HepG2 (cell line): ENCODE measurements around the gene PCCB. TPM values are rescaled to one million over a fixed set of nuclear protein-coding genes. Genes with fewer than 3 reads are reported as not detected.
A peak's percentile ranks its signal among the peaks of the same experiment; 100 is the strongest.

Source experiments
- CCAR2 ChIP-seq: fragments of 200-400 bp; formaldehyde crosslinking; optimal IDR thresholded peaks from 2 replicates; pipeline ENCODE3; 2018; ENCODE audit warnings: low read depth, mild to moderate bottlenecking, low read length, moderate library complexity
- CCDC6 ChIP-seq: sonication (generic); formaldehyde crosslinking; IDR thresholded peaks from 2 replicates; pipeline ENCODE4 v1.8.1; 2022; ENCODE audit warnings: mild to moderate bottlenecking, missing genetic modification reagents, moderate library complexity
- CENPT ChIP-seq: sonication (generic); formaldehyde crosslinking; IDR thresholded peaks from 2 replicates; pipeline ENCODE4 v1.8.0; 2022; ENCODE audit warnings: low read depth, mild to moderate bottlenecking, moderate library complexity, missing genetic modification reagents
- ELF1 ChIP-seq: sonication (generic); formaldehyde crosslinking; IDR thresholded peaks from 2 replicates; pipeline ENCODE4 v1.4.0; 2020; ENCODE audit warnings: missing genetic modification reagents
- GMEB1 ChIP-seq: sonication (generic); formaldehyde crosslinking; IDR thresholded peaks from 2 replicates; pipeline ENCODE4 v1.5.1; 2020; ENCODE audit warnings: missing genetic modification reagents, mild to moderate bottlenecking, borderline replicate concordance
- MXD4 ChIP-seq: IDR thresholded peaks from 2 replicates; pipeline ENCODE4 v1.6.1; 2016; ENCODE audit warnings: mild to moderate bottlenecking, missing biosample characterization, missing genetic modification reagents
- RNF2 ChIP-seq: fragments of 450-650 bp; conservative IDR thresholded peaks from 2 replicates; pipeline ENCODE4 v1.6.1; 2016; ENCODE audit warnings: low read depth
- THAP11 ChIP-seq: IDR thresholded peaks from 2 replicates; pipeline ENCODE4 v1.6.1; 2016; ENCODE audit warnings: missing biosample characterization, missing genetic modification reagents
- ZFP62 ChIP-seq: sonication (generic); formaldehyde crosslinking; IDR thresholded peaks from 2 replicates; pipeline ENCODE4 v1.4.0; 2020; ENCODE audit warnings: missing genetic modification reagents
- ZFYVE20 ChIP-seq: sonication (generic); formaldehyde crosslinking; IDR thresholded peaks from 2 replicates; pipeline ENCODE4 v1.8.0; 2023; ENCODE audit warnings: low read depth, mild to moderate bottlenecking, moderate library complexity, missing genetic modification reagents, borderline replicate concordance
- ZMYM4 ChIP-seq: sonication (generic); formaldehyde crosslinking; IDR thresholded peaks from 2 replicates; pipeline ENCODE4 v1.8.1; 2023; ENCODE audit warnings: mild to moderate bottlenecking, missing genetic modification reagents
- ZNF224 ChIP-seq: sonication (generic); formaldehyde crosslinking; IDR thresholded peaks from 2 replicates; pipeline ENCODE4 v1.5.0; 2020; ENCODE audit warnings: mild to moderate bottlenecking, missing genetic modification reagents
- ZNF282 ChIP-seq: fragments of 450-650 bp; IDR thresholded peaks from 2 replicates; pipeline ENCODE4 v1.6.1; 2018; ENCODE audit not compliant: partially characterized antibody
- ZNF572 ChIP-seq: sonication (generic); formaldehyde crosslinking; IDR thresholded peaks from 2 replicates; pipeline ENCODE4 v1.5.1; 2020; ENCODE audit warnings: mild to moderate bottlenecking, missing genetic modification reagents
- polyA plus RNA-seq, 8 experiments: library from polyadenylated mRNA; depleted of rRNA in 3 of 8; stranded (reverse) in 7 of 8; unstranded in 1 of 8; fragments of >200 nt; fragmentation: Illumina TruSeq in 4 of 8; extraction: Trizol in 4 of 8; gene quantifications; 2 replicates each; pipeline versions ENCODE4 v1.2.1 to v1.2.3, GENCODE V29; 2011 to 2016; ENCODE audit warnings: low read depth in 4 of 8, missing spikeins in 1 of 8, mixed read lengths in 1 of 8; ENCODE audit not compliant: insufficient read depth in 1 of 8
- total RNA-seq, 5 experiments: library from RNA; depleted of rRNA; stranded (reverse); fragments of >200 nt; fragmentation: Illumina TruSeq; extraction: Trizol; gene quantifications; 2 replicates each; pipeline ENCODE4 v1.2.3, GENCODE V29; 2016; ENCODE audit warnings: low read depth in 1 of 5
- TF ChIP-seq, protein P1 (sequence below): sonication (generic); formaldehyde crosslinking; IDR thresholded peaks from 2 replicates; pipeline ENCODE4 v1.4.0; 2020; ENCODE audit warnings: missing genetic modification reagents
- TF ChIP-seq, protein P2 (sequence below): sonication (generic); formaldehyde crosslinking; conservative IDR thresholded peaks from 2 replicates; pipeline ENCODE4 v1.4.0; 2020; ENCODE audit warnings: mild to moderate bottlenecking, missing genetic modification reagents, moderate library complexity
- TF ChIP-seq, protein P3 (sequence below): sonication (generic); formaldehyde crosslinking; IDR thresholded peaks from 2 replicates; pipeline ENCODE4 v1.8.0; 2022; ENCODE audit warnings: mild to moderate bottlenecking, missing genetic modification reagents, moderate library complexity
- TF ChIP-seq, protein P4 (sequence below): sonication (generic); formaldehyde crosslinking; IDR thresholded peaks from 2 replicates; pipeline ENCODE4 v1.9.0; 2022; ENCODE audit warnings: low read depth, missing genetic modification reagents

PCCB gene
- total and polyA plus RNA-seq, 2 of the 13 experiments (the other 11 are each of a cell fraction or from before 2014, with no cell fraction given): 84.1 to 88.7 TPM

- TF ChIP-seq, protein P1, sequence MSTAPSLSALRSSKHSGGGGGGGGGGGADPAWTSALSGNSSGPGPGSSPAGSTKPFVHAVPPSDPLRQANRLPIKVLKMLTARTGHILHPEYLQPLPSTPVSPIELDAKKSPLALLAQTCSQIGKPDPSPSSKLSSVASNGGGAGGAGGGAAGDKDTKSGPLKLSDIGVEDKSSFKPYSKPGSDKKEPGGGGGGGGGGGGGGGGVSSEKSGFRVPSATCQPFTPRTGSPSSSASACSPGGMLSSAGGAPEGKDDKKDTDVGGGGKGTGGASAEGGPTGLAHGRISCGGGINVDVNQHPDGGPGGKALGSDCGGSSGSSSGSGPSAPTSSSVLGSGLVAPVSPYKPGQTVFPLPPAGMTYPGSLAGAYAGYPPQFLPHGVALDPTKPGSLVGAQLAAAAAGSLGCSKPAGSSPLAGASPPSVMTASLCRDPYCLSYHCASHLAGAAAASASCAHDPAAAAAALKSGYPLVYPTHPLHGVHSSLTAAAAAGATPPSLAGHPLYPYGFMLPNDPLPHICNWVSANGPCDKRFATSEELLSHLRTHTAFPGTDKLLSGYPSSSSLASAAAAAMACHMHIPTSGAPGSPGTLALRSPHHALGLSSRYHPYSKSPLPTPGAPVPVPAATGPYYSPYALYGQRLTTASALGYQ (CRISPR knock-in tag): 0 out of 2 replicates have a peak, but pooled peaks have one; percentile 56
- TF ChIP-seq ZNF572 (CRISPR knock-in tag) (no peak), GMEB1 (CRISPR knock-in tag) (no peak), THAP11 (no peak; the same call in 1 of the 2 replicates), CCAR2 (no peak), ZNF282 (no peak), ZNF224 (CRISPR knock-in tag) (peak; percentile 86; the same call in 1 of the 2 replicates), CENPT (CRISPR knock-in tag) (no peak), RNF2 (peak; percentile 98), ZFYVE20 (CRISPR knock-in tag) (no peak), MXD4 (CRISPR knock-in tag) (peak; percentile 83), CCDC6 (CRISPR knock-in tag) (peak; percentile 31; the same call in 1 of the 2 replicates), ZMYM4 (CRISPR knock-in tag) (peak; percentile 33; the same call in 1 of the 2 replicates), ZFP62 (CRISPR knock-in tag) (no peak), ELF1 (CRISPR knock-in tag) (no peak; the same call in 1 of the 2 replicates)
- TF ChIP-seq, protein P2, sequence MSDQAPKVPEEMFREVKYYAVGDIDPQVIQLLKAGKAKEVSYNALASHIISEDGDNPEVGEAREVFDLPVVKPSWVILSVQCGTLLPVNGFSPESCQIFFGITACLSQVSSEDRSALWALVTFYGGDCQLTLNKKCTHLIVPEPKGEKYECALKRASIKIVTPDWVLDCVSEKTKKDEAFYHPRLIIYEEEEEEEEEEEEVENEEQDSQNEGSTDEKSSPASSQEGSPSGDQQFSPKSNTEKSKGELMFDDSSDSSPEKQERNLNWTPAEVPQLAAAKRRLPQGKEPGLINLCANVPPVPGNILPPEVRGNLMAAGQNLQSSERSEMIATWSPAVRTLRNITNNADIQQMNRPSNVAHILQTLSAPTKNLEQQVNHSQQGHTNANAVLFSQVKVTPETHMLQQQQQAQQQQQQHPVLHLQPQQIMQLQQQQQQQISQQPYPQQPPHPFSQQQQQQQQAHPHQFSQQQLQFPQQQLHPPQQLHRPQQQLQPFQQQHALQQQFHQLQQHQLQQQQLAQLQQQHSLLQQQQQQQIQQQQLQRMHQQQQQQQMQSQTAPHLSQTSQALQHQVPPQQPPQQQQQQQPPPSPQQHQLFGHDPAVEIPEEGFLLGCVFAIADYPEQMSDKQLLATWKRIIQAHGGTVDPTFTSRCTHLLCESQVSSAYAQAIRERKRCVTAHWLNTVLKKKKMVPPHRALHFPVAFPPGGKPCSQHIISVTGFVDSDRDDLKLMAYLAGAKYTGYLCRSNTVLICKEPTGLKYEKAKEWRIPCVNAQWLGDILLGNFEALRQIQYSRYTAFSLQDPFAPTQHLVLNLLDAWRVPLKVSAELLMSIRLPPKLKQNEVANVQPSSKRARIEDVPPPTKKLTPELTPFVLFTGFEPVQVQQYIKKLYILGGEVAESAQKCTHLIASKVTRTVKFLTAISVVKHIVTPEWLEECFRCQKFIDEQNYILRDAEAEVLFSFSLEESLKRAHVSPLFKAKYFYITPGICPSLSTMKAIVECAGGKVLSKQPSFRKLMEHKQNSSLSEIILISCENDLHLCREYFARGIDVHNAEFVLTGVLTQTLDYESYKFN (CRISPR knock-in tag): peak; percentile 38
- TF ChIP-seq, protein P3, sequence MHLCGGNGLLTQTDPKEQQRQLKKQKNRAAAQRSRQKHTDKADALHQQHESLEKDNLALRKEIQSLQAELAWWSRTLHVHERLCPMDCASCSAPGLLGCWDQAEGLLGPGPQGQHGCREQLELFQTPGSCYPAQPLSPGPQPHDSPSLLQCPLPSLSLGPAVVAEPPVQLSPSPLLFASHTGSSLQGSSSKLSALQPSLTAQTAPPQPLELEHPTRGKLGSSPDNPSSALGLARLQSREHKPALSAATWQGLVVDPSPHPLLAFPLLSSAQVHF (CRISPR knock-in tag): peak; percentile 72; the same call in 1 of the 2 replicates
- TF ChIP-seq, protein P4, sequence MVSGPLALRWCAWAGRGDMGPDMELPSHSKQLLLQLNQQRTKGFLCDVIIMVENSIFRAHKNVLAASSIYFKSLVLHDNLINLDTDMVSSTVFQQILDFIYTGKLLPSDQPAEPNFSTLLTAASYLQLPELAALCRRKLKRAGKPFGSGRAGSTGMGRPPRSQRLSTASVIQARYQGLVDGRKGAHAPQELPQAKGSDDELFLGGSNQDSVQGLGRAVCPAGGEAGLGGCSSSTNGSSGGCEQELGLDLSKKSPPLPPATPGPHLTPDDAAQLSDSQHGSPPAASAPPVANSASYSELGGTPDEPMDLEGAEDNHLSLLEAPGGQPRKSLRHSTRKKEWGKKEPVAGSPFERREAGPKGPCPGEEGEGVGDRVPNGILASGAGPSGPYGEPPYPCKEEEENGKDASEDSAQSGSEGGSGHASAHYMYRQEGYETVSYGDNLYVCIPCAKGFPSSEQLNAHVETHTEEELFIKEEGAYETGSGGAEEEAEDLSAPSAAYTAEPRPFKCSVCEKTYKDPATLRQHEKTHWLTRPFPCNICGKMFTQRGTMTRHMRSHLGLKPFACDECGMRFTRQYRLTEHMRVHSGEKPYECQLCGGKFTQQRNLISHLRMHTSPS (CRISPR knock-in tag): peak; percentile 50; the same call in 1 of the 2 replicates
Observed at GRCh38 chr3:136250903-136251460, 842 bp downstream of the PCCB start (continued).
